Measurements from ENCODE around the gene UVRAG. TPM values are rescaled to one million over a fixed set of nuclear protein-coding genes. Genes with fewer than 3 reads are reported as not detected.

Gene UVRAG
- total and polyA plus RNA-seq, 2 of the 13 experiments (the other 11 are each of a cell fraction or from before 2014, with no cell fraction given) = 9.7 to 17.3 TPM

GRCh38 chr11:75894036-75894585, 79.1 kb downstream of the UVRAG start (continued):
- TF ChIP-seq PLSCR1 (CRISPR knock-in tag; IDR thresholded peaks at IDR 0.05; ENCODE audit: borderline replicate concordance) = no peak
- no peak for TF ChIP-seq ZBTB10 (CRISPR knock-in tag; IDR thresholded peaks at IDR 0.05; ENCODE audit: borderline replicate concordance)
- TF ChIP-seq ZNF7 (CRISPR knock-in tag; IDR thresholded peaks at IDR 0.05) = no peak
- no peak for TF ChIP-seq ATF4 (CRISPR knock-in tag; IDR thresholded peaks at IDR 0.05)
- no peak for TF ChIP-seq KLF13 (CRISPR knock-in tag; IDR thresholded peaks at IDR 0.05)

GRCh38 chr11:75896843-75897419, 81.9 kb downstream of the UVRAG start:
- Histone ChIP-seq H3K4me1 (ENCODE audit: insufficient read depth, low read length) (no peaks in the 10 kb centered on the region), H3K4me2 (ENCODE audit: low read depth, low read length) (no peak overlapping the region), H4K20me1 (ENCODE audit: insufficient read depth, low read length) (peaks cover 4% of the 10 kb centered on the region; the same call in 1 of the 2 replicates), H3K4me3 (replicated peaks in 1 of 3; ENCODE audit: insufficient read depth in 1 of 3, low read depth in 2 of 3, low read length in 3 of 3) (no peak overlapping the region), H3K79me2 (ENCODE audit: insufficient read depth, low read length) (no peaks in the 10 kb centered on the region), H3K36me3 (replicated peaks in 1 of 2; ENCODE audit: control insufficient read depth in 1 of 2, insufficient read depth in 2 of 2, low read length in 2 of 2) (peaks cover 5 to 7% of the 10 kb centered on the region in 2 experiments; a peak in 4 of 5 replicates), H3K27ac (ENCODE audit: extremely low read length, insufficient read depth, low read length) (no peak overlapping the region), H3K9me3 (ENCODE audit: low read length) (no peaks in the 10 kb centered on the region), H3K9ac (ENCODE audit: insufficient read depth, low read depth, low read length) (no peak overlapping the region), H3K27me3 (ENCODE audit: control insufficient read depth in 1 of 2, insufficient read depth in 2 of 2, low read length in 2 of 2) (no peaks in the 10 kb centered on the region), H2AFZ (ENCODE audit: low read length) (no peak overlapping the region)
- intact Hi-C loops (cut with micrococcal nuclease; ENCODE audit: unreplicated experiment) = loop anchor here (1.0 to 10.0 kb wide), 3 partner anchors 255 to 338 kb away; no protein-coding TSS in a partner anchor
- peak; percentile 56 for FAIRE-seq
- peak; percentile 35 for DNase-seq (ENCODE audit: low spot score)
- ATAC-seq = no peak
- WGBS (ENCODE audit: low lambda C conversion rate) = 36% methylated on average over 4 of the region's 4 CpGs
- no TSS peak for BruUV-seq (replicated peaks)
- POLR2A ChIA-PET = no interaction called here
- CTCF ChIA-PET (ENCODE audit: low intra/inter-chr PET ratio, low total read pairs) = interaction anchor here (1.2 to 2.2 kb wide), 3 partner anchors 255 to 422 kb away, joined by 5 to 14 read pairs (median 11); no protein-coding TSS in a partner anchor
- in situ Hi-C loops (cut with HindIII; ENCODE audit: extremely low pct_ligation_motif_present, low pct_unique_long_range_greater_than_20kb) = loop anchor here (5.0 kb wide), 2 partner anchors 305 to 420 kb away; no protein-coding TSS in a partner anchor
- TF ChIP-seq ZNF558 (CRISPR knock-in tag; IDR thresholded peaks at IDR 0.05; ENCODE audit: borderline replicate concordance) (no peak), ZSCAN20 (CRISPR knock-in tag; IDR thresholded peaks at IDR 0.05; ENCODE audit: borderline replicate concordance) (no peak), RAD21 (CRISPR knock-in tag; IDR thresholded peaks at IDR 0.05) (peak; percentile 31; the same call in 1 of the 2 replicates), ZNF362 (CRISPR knock-in tag; IDR thresholded peaks at IDR 0.05; ENCODE audit: borderline replicate concordance) (no peak), SRSF4 (IDR thresholded peaks at IDR 0.05; ENCODE audit: low read depth, low read length, poor library complexity, severe bottlenecking) (no peak), STAG1 (CRISPR knock-in tag; IDR thresholded peaks at IDR 0.05) (peak; percentile 79), SMC3 (IDR thresholded peaks at IDR 0.05; ENCODE audit: low read length) (peak; percentile 60; the same call in 1 of the 2 replicates), SRSF9 (IDR thresholded peaks at IDR 0.05; ENCODE audit: borderline replicate concordance, insufficient read depth, low read depth, low read length, poor library complexity, severe bottlenecking) (no peak)

Data from HepG2 (cell line).